ENCODE measurements around the gene GSDMA.
A peak's percentile ranks its signal among the peaks of the same experiment; 100 is the strongest.

The GSDMA gene

GRCh38 chr17:39960524-39961041, 2.2 kb upstream of the GSDMA start:
- DNase-seq (ENCODE audit: low read depth), result no peak

- peak; percentile 51 for DNase-seq (ENCODE audit: low read depth)
These were observed 1.0 kb downstream of the GSDMA start for GRCh38 chr17:39963829-39964228.

- DNase-seq (ENCODE audit: low read depth), result no peak
These were observed 2.4 kb downstream of the GSDMA start for GRCh38 chr17:39965017-39965699.

- no peak for DNase-seq (ENCODE audit: low read depth)
These were observed 4.0 kb downstream of the GSDMA start for GRCh38 chr17:39966771-39967170.

- no peak for DNase-seq (ENCODE audit: low read depth)
These were observed 6.0 kb downstream of the GSDMA start for GRCh38 chr17:39968761-39969160.

GRCh38 chr17:39969375-39969774, 6.6 kb downstream of the GSDMA start:
- DNase-seq (ENCODE audit: low read depth), result no peak

GRCh38 chr17:39970157-39970692, 7.4 kb downstream of the GSDMA start:
- no peak for DNase-seq (ENCODE audit: low read depth)

- no peak for DNase-seq (ENCODE audit: low read depth)
These were observed 8.3 kb downstream of the GSDMA start for GRCh38 chr17:39971076-39971603.

- no peak for DNase-seq (ENCODE audit: low read depth)
These were observed 9.5 kb downstream of the GSDMA start for GRCh38 chr17:39972271-39972670.

GRCh38 chr17:39973496-39973895, 10.7 kb downstream of the GSDMA start:
- DNase-seq (ENCODE audit: low read depth), result no peak

GRCh38 chr17:39974433-39974832, 11.6 kb downstream of the GSDMA start:
- no peak for DNase-seq (ENCODE audit: low read depth)

- DNase-seq (ENCODE audit: low read depth), result no peak
These were observed 13.0 kb downstream of the GSDMA start for GRCh38 chr17:39975801-39976200.

- no peak for DNase-seq (ENCODE audit: low read depth)
These were observed 16.3 kb downstream of the GSDMA start for GRCh38 chr17:39979016-39979670.

GRCh38 chr17:39979893-39980350, 17.1 kb downstream of the GSDMA start:
- DNase-seq (ENCODE audit: low read depth), result no peak

GRCh38 chr17:39980351-39981206, 17.8 kb downstream of the GSDMA start, which contains the start of gene PSMD3:
TSS of gene PSMD3 (plus strand) at chr17:39980807. CDS start at chr17:39980971, 164 bp downstream.
- DNase-seq (ENCODE audit: low read depth), result peak; percentile 97

- no peak for DNase-seq (ENCODE audit: low read depth)
These were observed 18.5 kb downstream of the GSDMA start for GRCh38 chr17:39981207-39981741.

GRCh38 chr17:39981766-39982375, 19.1 kb downstream of the GSDMA start:
- DNase-seq (ENCODE audit: low read depth), result no peak

GRCh38 chr17:39988206-39988810, 25.5 kb downstream of the GSDMA start:
- DNase-seq (ENCODE audit: low read depth), result no peak

- no peak for DNase-seq (ENCODE audit: low read depth)
These were observed 31.6 kb downstream of the GSDMA start for GRCh38 chr17:39994448-39994847.

- no peak for DNase-seq (ENCODE audit: low read depth)
These were observed 32.6 kb downstream of the GSDMA start for GRCh38 chr17:39995438-39995837.

GRCh38 chr17:39996162-39996561, 33.4 kb downstream of the GSDMA start:
- no peak for DNase-seq (ENCODE audit: low read depth)

Data from stimulated activated CD4-positive, alpha-beta T cell treated with anti-CD3 and anti-CD28 coated beads, Interleukin-2, amount 100 ng/mL, for 4 hours (primary cell).